Embryonic facial prominence (tissue), 1 donor: ENCODE results near the gene LRRFIP1.
"Not testable (repeated sequence)": the region's sequence is repeated elsewhere in the genome, so short reads cannot be mapped to it uniquely, and the experiment has no call there.

ENCODE experiments used
- DNase-seq: peaks from one replicate; pipeline ENCODE4 v3.0.0-alpha.2; 2016; ENCODE audit errors: extremely low spot score

Gene LRRFIP1

DNA sequence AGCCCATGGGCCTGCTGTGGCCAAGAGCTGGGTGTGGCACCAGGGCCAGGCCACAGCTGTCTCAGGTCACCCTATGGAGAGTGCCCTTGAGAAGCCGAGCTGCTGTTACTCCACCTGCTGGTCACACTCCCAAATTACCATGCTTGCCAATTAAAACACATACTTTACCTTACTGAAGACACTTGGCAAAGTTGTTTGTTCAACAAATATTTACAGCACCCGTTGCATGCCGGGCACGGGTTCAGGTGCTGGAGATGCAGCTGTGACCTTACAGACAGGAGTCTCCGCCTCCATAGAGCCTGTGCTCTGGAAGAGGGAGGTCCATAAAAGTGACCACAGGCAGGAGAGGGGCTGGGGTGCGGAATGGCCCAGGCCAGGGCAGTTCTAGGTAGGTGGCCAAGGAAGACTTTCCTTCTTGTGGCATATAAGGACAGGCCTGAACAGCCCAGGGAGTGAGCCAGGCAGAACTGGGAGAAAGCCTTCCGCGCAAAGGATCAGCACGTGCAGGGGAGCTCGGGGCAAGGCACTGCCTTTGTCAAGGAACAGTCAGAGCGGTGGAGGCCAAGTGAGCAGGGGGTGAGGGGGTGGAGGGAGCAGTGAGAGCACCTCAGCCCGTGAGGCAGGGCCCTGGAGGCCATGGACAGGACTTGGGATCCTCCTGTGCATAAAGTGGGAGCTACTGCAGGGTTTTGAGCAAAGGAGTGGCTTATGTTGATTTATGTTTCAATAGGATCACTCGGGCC is 147.6 kb downstream of the LRRFIP1 start:
- no peak for DNase-seq

DNA sequence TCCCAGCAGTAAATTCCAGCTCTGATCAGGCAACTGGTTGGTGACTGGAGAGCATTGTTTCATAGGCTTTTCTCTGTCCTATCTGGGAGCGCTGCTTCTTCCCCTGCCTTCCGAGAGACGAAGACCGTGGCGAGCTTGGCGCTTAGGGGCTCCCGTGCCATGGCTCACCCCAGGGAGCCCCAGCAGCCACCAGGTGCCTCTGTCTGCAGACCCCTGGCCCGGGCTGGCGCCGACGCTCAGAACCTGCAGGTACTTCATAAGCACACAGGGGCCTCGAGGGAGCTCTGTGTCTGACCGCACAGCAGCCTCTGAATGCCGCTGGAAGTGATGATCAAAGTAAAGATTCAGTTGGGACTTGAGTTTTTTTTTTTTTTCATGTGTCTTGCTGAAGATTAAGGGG is 152.1 kb downstream of the LRRFIP1 start:
- DNase-seq, result no peak

DNA sequence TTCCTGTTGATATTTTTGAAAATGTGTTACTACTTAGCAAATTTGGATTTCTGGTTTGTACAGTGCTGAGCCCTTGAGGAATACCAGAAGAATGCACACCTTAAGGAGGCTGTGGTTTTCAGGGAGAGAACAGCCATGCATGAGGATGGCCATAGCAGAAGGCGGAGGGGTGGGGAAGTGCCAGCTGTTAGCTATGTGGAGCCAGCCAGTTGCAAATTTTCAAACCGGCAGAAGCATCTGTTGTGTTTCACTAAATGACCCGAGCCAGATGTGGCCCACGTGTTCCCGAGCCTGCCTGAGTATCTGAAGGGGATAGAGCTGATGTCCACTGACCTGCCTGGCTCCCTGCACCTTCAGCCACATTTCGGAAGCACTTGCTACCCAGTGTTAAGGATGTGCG is 154.8 kb downstream of the LRRFIP1 start:
- DNase-seq, result no peak

DNA sequence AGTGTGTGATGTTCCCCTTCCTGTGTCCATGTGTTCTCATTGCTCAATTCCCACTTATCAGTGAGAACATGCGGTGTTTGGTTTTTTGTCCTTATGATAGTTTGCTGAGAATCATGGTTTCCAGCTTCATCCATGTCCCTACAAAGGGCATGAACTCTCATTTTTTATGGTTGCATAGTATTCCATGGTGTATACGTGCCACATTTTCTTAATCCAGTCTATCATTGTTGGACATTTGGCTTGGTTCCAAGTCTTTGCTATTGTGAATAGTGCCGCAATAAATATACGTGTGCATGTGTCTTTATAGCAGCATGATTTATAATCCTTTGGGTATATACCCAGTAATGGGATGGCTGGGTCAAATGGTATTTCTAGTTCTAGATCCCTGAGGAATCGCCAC is 156.3 kb downstream of the LRRFIP1 start:
- DNase-seq, result not testable (repeated sequence)

DNA sequence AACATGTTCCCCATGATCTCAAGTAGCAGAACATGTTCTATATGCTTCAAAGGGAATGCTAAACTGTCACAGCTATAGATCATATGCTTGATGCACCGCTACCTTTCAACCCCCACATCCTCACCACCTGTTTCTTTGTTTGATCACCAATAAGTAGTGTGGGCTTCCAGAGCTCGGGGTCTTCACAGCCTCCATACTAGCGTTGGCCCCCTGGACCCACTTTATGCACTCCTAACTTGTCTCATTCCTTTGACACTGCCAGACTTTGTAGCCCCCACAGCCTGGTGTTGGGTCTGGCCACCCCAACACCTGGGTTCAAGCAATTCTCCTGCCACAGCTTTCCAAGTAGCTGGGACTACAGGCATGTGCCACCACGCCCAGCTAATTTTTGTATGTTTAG is 159.5 kb downstream of the LRRFIP1 start:
- DNase-seq, result no peak

DNA sequence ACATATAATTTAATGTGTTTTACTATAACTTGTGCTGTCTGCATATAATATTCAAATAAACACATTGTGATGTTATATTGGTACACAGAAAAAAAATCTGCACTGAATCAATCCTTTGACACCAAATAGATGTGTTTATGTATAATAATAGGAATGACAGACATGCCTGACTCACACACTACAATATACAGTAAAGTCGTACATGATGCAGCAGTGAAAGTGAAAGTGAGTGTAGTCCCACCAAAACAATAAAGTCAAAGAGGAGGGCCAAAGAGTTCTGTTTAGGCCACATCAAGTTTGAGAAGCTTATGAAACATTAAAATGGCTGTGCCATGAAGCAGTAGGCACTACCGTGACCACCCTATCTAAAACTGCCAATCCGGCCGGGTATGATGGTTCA is 163.0 kb downstream of the LRRFIP1 start:
- no peak for DNase-seq

DNA sequence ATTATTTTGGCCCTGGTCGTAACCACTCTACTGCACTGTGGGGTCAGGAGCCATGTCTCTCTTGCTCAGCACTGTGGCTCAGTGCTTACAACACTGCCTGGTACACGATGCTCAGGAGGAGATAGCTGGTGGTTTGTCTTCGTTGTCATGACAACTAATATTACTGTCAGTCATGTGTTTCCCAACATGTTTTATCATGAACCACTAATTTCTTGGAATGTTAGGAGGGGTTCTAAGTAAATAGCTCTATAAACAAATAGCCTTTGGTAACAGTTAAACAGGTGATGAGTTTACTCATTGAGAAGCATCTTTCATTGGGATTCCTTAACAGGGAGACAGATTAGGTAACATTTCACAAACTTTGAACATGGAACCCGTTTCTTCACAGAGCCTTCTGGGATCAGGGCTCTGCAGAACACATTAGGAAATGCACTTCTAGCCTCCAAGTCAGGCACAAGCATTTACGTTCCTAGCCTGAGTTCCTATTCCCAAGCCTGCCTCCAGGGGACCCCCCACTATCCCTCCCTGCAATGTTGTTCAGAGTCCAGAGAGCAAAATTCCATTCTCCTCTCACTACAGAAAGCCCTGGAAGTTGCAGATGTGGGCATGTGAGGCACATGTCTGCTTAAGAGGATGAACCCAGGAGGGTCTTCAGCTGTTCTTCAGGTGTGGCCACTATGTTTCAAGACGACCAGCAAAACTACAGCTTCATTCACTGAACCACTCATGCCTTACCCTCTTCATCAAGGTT is 164.8 kb downstream of the LRRFIP1 start:
- DNase-seq, result no peak

DNA sequence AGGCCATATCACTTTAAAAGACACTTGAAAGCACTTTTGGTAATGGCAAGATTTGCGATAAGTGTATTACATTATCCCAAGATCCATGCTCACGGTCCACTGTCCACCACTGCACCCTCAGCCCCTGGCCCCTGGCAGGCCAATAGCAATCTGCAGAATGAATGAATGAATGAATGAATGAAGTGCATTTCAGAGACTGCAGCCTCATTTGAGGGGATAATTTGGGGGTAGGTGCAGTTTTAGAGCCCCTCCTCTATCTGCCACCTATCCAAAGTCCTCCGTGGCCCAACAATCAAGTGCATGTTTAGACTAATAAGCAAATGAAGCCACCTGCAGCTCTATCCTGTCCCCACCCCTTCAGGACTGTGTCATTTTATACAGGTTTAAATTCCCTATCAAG is 169.9 kb downstream of the LRRFIP1 start:
- no peak for DNase-seq

DNA sequence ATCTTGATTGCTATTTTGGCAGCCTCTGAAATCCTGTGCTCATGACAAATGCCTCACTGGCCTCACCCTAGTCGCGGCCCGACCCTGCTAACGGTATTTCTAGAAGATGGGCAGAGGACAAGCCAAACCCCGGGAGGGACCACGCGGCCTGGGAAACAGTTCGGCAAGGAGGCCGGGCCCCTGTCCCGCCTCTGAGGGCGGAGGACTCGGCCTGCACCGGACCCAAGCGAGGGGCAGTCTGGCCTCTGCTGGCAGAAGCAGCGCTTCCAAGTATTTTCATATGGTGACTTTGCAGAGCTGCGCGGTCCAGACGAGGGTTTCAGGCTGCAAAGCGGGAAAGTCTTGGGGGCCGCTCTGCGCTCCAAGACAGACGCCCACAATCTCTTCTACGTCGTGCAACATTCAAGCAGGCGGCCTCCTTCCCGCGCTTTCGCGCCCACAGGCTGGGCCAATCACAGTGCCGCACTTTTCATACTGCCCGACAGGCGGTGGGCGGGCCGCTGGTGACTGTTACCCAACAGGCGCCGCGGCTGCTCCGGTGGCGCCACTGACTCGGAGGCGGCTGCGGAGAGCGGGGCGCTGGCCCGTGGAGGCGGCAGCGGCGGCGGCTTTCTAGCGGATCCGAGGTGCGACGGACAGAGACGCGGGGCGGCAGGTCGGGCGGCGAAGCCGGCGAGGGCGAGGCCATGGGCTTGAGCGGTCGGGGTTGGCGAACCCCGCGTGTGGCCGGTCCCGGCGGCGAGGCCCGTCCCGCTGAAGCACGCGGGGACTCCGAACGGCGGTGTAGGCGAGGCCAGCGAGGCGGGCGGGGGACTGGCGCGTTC is 171.1 kb downstream of the LRRFIP1 start, which contains the start of gene RBM44:
TSS of gene RBM44 (plus strand) at position 544 of the 824 bp plus-strand sequence. CDS start 14,831 bp downstream, outside the sequence.
- no peak for DNase-seq

DNA sequence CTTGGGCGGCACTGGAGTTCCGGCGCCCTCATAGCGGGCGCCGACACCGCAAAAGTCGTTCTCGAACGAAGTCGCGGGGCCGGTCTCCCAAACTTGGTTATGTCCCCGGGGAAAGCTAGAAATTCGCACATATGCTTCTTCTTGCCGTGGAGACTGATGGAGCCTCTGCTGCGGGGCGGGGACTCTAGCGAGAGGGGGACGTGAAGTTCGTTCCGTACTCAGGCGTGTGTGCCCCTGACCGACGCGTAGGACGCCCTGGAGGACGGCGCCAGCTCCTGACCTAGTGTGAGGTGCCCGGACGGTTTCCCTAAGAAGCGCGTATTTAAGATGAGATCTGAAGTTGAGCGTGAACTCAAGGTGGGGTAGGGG is 171.7 kb downstream of the LRRFIP1 start:
- DNase-seq, result no peak

DNA sequence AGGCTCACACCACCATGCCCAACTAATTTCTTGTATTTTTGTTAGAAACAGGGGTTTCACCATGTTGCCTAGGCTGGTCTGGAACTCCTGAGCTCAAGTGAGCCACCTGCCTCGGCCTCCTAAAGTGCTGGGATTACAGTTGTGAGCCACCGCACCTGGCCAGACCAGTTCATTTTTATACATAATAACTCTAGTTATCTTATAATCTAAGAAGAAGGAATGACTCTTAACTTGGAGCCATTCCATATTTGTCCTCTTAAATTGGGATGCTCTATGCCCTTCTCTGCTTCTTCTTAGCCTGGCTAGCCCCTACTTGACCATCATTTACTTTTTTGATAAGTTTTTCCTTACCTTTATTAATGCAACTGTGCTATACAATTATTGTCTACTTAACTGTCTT is 174.1 kb downstream of the LRRFIP1 start:
- DNase-seq, result no peak

DNA sequence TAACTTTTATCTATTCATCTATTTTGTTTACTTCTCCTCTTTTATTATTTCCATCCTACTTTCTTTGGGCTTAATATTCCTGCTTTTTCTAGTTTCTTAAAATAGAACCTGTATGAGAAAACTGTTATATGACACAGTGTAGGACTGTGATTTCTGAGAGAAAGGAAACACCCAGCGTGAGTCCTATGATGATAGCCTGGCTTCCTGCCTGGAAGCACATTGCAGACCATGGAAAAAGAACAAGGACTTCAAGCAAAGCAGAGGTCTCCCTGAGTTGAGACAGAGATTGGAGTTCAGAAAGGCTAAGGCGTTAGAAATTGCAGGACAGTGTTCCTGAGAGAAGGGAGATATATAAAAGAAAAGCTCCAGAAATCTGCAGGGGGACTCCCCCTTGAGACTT is 178.9 kb downstream of the LRRFIP1 start:
- no peak for DNase-seq

DNA sequence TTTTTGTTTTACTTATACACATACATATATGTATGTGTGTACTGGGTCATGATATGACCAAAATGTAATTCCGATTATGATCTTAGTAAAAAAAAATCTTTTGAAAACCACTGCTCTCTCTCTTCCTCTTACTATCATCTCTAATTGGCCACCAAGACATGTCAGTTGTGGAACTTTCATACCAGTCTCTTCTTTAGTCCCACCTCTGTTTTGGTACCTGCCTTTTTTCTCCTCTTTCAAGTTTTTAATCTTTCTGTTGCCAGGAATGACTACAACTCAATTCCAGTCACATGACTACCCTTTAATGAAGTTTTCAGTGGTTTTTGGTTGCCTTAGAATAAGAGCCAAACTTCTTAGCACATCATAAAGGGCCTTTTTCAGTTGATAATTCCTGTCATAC is 188.2 kb downstream of the LRRFIP1 start:
- DNase-seq, result no peak

DNA sequence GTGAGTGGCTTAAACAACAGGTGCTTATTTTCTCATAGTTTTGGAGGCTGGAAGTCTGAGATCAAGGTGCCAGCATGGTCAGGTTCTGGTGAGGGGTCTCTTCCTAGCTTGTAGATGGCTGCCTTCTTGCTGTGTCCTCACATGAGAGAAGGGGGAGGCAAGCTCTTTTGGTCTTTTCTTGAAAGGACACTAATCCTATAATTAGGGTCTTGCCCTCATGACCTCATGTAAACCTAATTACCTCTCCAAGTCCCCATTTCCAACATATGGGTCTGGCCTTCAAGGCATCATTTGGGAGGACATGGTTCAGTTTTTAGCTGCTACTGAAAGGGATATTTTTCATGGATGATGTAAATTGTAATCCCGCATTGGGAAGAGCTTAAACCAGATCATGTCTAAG is 189.1 kb downstream of the LRRFIP1 start:
- no peak for DNase-seq

DNA sequence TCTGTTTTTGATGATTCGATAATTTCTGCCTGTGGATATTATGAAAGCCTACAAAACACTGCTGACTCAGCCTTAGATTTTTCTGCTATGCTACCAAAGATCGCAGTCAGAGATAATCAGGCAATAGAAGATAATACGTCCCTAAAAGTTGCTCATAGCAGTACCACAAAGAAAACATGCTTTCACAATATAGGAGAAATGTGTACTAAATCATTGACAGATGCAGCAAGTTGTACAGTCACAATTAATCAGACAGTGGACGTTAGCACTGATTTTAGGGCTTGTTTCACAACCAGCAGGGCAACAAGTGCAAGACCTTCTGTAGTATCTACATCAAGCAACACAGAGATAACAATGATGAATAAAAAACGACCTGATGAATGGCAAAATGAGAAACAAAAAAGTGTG is 190.7 kb downstream of the LRRFIP1 start:
- DNase-seq, result no peak

DNA sequence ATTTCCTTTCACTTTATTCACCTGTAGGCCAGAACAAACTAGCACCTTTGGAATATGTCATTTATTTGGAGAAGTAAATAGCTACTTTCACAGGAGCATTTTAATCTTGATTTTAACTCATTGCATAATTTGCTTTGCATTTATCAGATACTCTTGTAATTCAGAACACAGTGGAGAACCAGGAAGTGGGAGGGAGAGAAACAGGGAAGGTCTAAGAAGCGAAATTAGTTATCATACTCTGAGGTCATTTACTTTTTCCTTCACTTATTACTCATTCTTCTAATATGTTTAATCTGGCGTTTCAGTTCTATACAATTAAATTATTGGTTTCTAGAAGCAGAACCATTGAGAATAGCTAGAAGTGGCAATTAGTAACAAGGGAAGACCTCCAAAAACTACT is 191.8 kb downstream of the LRRFIP1 start:
- DNase-seq, result no peak

DNA sequence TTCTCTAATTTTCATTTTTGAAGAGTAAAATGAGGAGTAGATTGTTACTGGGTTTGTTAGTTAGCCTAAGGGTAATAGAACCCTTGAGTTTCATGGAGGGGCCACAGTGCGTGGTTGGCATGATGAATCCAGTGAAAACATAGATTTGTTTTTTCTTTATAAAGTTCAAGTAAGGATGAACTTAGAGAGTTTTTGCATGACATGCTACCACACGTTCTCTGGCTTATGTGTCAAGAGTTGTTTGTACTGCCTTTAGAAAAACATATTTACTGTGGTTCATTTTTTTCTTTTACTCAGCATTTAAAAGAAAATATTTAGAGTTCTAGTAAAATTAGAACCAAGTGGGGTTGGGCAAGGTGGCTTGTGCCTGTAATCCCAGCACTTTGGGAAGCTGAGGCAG is 193.0 kb downstream of the LRRFIP1 start:
- no peak for DNase-seq

DNA sequence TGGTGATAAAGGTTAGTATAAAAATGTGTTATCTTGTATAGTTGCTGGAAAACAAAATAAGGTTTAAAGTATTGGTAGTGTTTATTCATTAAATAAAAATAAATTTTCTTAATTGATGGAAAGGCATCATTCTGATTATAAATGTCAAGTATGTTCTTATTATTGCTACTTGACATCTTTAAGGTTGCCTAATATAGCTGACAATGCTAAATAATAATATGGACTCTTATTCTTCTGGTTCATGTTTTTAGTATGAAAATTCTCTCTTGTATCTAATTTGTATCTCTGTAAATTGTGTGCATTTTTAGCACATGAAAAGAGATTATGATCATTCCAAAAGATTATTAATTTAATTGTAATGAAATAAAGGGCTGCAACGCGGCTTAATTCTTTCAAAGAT is 196.2 kb downstream of the LRRFIP1 start:
- DNase-seq, result no peak

DNA sequence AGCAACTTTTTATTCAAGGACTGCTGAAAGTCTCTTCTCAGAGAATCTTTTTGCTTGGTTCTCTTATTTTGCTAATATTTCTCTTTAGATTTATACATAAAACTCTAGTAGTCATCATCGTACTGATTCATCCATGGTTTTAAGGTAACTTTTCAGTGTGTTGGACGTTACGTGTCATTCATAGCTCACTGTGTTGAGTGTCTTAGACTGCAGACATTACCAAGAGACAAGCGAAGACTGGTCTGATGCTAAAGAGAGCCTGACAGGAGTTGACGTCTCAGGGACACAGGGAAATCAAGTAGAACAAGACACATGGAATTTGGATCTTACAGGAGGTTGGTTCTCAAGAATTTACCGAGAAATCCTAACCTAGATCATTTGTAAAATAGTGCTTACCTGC is 196.7 kb downstream of the LRRFIP1 start:
- no peak for DNase-seq

DNA sequence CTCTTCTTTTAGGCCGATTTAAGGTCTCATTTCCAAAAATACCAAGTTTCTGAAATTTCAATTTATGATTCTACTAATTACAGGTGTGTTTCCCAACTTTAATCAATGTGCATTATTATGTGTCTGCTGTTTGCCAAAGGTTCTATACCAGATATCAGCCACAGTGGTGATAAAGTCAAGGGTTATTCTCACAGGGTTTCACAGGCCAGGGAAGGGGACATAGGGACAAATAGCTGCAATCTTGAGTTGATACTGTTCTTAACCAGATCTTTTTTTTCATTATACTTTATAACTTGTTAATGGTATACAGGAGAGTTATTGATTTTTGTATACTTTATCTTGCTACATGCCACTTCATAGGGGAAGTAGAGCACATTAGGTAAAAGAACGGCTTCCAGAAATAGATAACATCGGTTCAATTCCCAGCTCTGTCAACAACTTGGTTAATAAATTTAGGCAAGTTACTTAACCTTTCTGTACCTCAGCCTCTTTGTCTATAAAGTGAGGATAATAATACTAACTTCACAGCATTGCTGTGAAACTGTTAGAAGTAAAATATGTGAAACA is 200.1 kb downstream of the LRRFIP1 start:
- DNase-seq, result no peak
